ENCODE measurements around the gene ILK.

The ILK gene

GRCh38 chr11:6637871-6638270, 34.3 kb downstream of the ILK start:
- Histone ChIP-seq H3K9me3 (ENCODE audit: control insufficient read depth, low read length) (no peaks in the 10 kb centered on the region), H3K36me3 (ENCODE audit: control insufficient read depth, insufficient read depth, low read length) (peaks cover 4% of the 10 kb centered on the region), H3K27ac (ENCODE audit: insufficient read depth, low read depth, low read length, poor library complexity, severe bottlenecking) (no peak overlapping the region), H3K27me3 (ENCODE audit: control insufficient read depth, insufficient read depth, low read length, poor library complexity, severe bottlenecking) (no peaks in the 10 kb centered on the region), H3K4me3 (ENCODE audit: insufficient read depth, low read depth, low read length) (no peak overlapping the region), H3K4me1 (ENCODE audit: control insufficient read depth, insufficient read depth, low read length) (no peaks in the 10 kb centered on the region)
- WGBS, 2 experiments, result 82 to 84% methylated on average over 3 of the region's 3 CpGs

- Histone ChIP-seq H3K9me3 (ENCODE audit: control insufficient read depth, low read length) (no peaks in the 10 kb centered on the region), H3K36me3 (ENCODE audit: control insufficient read depth, insufficient read depth, low read length) (peaks cover 4% of the 10 kb centered on the region), H3K4me1 (ENCODE audit: control insufficient read depth, insufficient read depth, low read length) (no peaks in the 10 kb centered on the region), H3K27ac (ENCODE audit: insufficient read depth, low read depth, low read length, poor library complexity, severe bottlenecking) (no peak overlapping the region), H3K27me3 (ENCODE audit: control insufficient read depth, insufficient read depth, low read length, poor library complexity, severe bottlenecking) (no peaks in the 10 kb centered on the region), H3K4me3 (ENCODE audit: insufficient read depth, low read depth, low read length) (no peak overlapping the region)
- WGBS, 2 experiments, result 88 to 91% methylated on average over 4 of the region's 4 CpGs
These were observed 34.9 kb downstream of the ILK start for GRCh38 chr11:6638429-6638828.

GRCh38 chr11:6640036-6640984, 36.7 kb downstream of the ILK start:
- Histone ChIP-seq H3K4me3 (ENCODE audit: insufficient read depth, low read depth, low read length) (no peak overlapping the region), H3K4me1 (ENCODE audit: control insufficient read depth, insufficient read depth, low read length) (no peaks in the 10 kb centered on the region), H3K27ac (ENCODE audit: insufficient read depth, low read depth, low read length, poor library complexity, severe bottlenecking) (no peak overlapping the region), H3K36me3 (ENCODE audit: control insufficient read depth, insufficient read depth, low read length) (peaks cover 4% of the 10 kb centered on the region), H3K27me3 (ENCODE audit: control insufficient read depth, insufficient read depth, low read length, poor library complexity, severe bottlenecking) (no peaks in the 10 kb centered on the region), H3K9me3 (ENCODE audit: control insufficient read depth, low read length) (no peaks in the 10 kb centered on the region)
- 96% methylated on average over 36 of the region's 36 CpGs for WGBS, 2 experiments

GRCh38 chr11:6640985-6641701, 37.6 kb downstream of the ILK start:
- no peaks in the 10 kb centered on the region for H3K27me3 ChIP-seq (ENCODE audit: control insufficient read depth, insufficient read depth, low read length, poor library complexity, severe bottlenecking)
- no peaks in the 10 kb centered on the region for H3K4me1 ChIP-seq (ENCODE audit: control insufficient read depth, insufficient read depth, low read length)
- WGBS, 2 experiments, result 95% methylated on average over 26 of the region's 26 CpGs
- no peak overlapping the region for H3K27ac ChIP-seq (ENCODE audit: insufficient read depth, low read depth, low read length, poor library complexity, severe bottlenecking)
- peaks cover 4% of the 10 kb centered on the region for H3K36me3 ChIP-seq (ENCODE audit: control insufficient read depth, insufficient read depth, low read length)
- H3K4me3 ChIP-seq (ENCODE audit: insufficient read depth, low read depth, low read length), result no peak overlapping the region
- H3K9me3 ChIP-seq (ENCODE audit: control insufficient read depth, low read length), result no peaks in the 10 kb centered on the region

GRCh38 chr11:6642957-6643356, 39.4 kb downstream of the ILK start:
- no peaks in the 10 kb centered on the region for H3K27me3 ChIP-seq (ENCODE audit: control insufficient read depth, insufficient read depth, low read length, poor library complexity, severe bottlenecking)
- H3K27ac ChIP-seq (ENCODE audit: insufficient read depth, low read depth, low read length, poor library complexity, severe bottlenecking), result no peak overlapping the region
- H3K4me1 ChIP-seq (ENCODE audit: control insufficient read depth, insufficient read depth, low read length), result peaks cover 12% of the 10 kb centered on the region
- peaks cover 4% of the 10 kb centered on the region for H3K36me3 ChIP-seq (ENCODE audit: control insufficient read depth, insufficient read depth, low read length)
- H3K4me3 ChIP-seq (ENCODE audit: insufficient read depth, low read depth, low read length), result no peak overlapping the region
- WGBS, 2 experiments, result 89 to 91% methylated on average over 7 of the region's 7 CpGs
- H3K9me3 ChIP-seq (ENCODE audit: control insufficient read depth, low read length), result no peaks in the 10 kb centered on the region

- Histone ChIP-seq H3K4me1 (ENCODE audit: control insufficient read depth, insufficient read depth, low read length) (peaks cover 12% of the 10 kb centered on the region), H3K27me3 (ENCODE audit: control insufficient read depth, insufficient read depth, low read length, poor library complexity, severe bottlenecking) (no peaks in the 10 kb centered on the region), H3K9me3 (ENCODE audit: control insufficient read depth, low read length) (no peaks in the 10 kb centered on the region), H3K27ac (ENCODE audit: insufficient read depth, low read depth, low read length, poor library complexity, severe bottlenecking) (no peak overlapping the region), H3K4me3 (ENCODE audit: insufficient read depth, low read depth, low read length) (no peak overlapping the region), H3K36me3 (ENCODE audit: control insufficient read depth, insufficient read depth, low read length) (no peaks in the 10 kb centered on the region)
- 92 to 93% methylated on average over 12 of the region's 12 CpGs for WGBS, 2 experiments
These were observed 42.5 kb downstream of the ILK start for GRCh38 chr11:6646071-6646470.

- H3K4me3 ChIP-seq (ENCODE audit: insufficient read depth, low read depth, low read length), result no peak overlapping the region
- peaks cover 12% of the 10 kb centered on the region for H3K4me1 ChIP-seq (ENCODE audit: control insufficient read depth, insufficient read depth, low read length)
- no peaks in the 10 kb centered on the region for H3K9me3 ChIP-seq (ENCODE audit: control insufficient read depth, low read length)
- H3K27me3 ChIP-seq (ENCODE audit: control insufficient read depth, insufficient read depth, low read length, poor library complexity, severe bottlenecking), result no peaks in the 10 kb centered on the region
- H3K36me3 ChIP-seq (ENCODE audit: control insufficient read depth, insufficient read depth, low read length), result no peaks in the 10 kb centered on the region
- 65 to 79% methylated on average over 2 to 3 of the region's 3 CpGs for WGBS, 2 experiments
- no peak overlapping the region for H3K27ac ChIP-seq (ENCODE audit: insufficient read depth, low read depth, low read length, poor library complexity, severe bottlenecking)
These were observed 43.0 kb downstream of the ILK start for GRCh38 chr11:6646576-6646917.

GRCh38 chr11:6646918-6647679, 43.5 kb downstream of the ILK start:
- no peak overlapping the region for H3K27ac ChIP-seq (ENCODE audit: insufficient read depth, low read depth, low read length, poor library complexity, severe bottlenecking)
- H3K4me3 ChIP-seq (ENCODE audit: insufficient read depth, low read depth, low read length), result no peak overlapping the region
- no peaks in the 10 kb centered on the region for H3K27me3 ChIP-seq (ENCODE audit: control insufficient read depth, insufficient read depth, low read length, poor library complexity, severe bottlenecking)

GRCh38 chr11:6647836-6648235, 44.3 kb downstream of the ILK start:
- H3K27ac ChIP-seq (ENCODE audit: insufficient read depth, low read depth, low read length, poor library complexity, severe bottlenecking), result no peak overlapping the region
- 94 to 96% methylated on average over 2 of the region's 2 CpGs for whole genome bisulfite sequencing, 2 experiments
- no peak overlapping the region for H3K4me3 ChIP-seq (ENCODE audit: insufficient read depth, low read depth, low read length)
- no peaks in the 10 kb centered on the region for H3K36me3 ChIP-seq (ENCODE audit: control insufficient read depth, insufficient read depth, low read length)
- no peaks in the 10 kb centered on the region for H3K27me3 ChIP-seq (ENCODE audit: control insufficient read depth, insufficient read depth, low read length, poor library complexity, severe bottlenecking)
- H3K9me3 ChIP-seq (ENCODE audit: control insufficient read depth, low read length), result no peaks in the 10 kb centered on the region
- peaks cover 12% of the 10 kb centered on the region for H3K4me1 ChIP-seq (ENCODE audit: control insufficient read depth, insufficient read depth, low read length)

More at GRCh38 chr11:6646918-6647679, 43.5 kb downstream of the ILK start:
- 62 to 65% methylated on average over 9 of the region's 9 CpGs for WGBS, 2 experiments
- Histone ChIP-seq H3K36me3 (ENCODE audit: control insufficient read depth, insufficient read depth, low read length) (no peaks in the 10 kb centered on the region), H3K9me3 (ENCODE audit: control insufficient read depth, low read length) (no peaks in the 10 kb centered on the region), H3K4me1 (ENCODE audit: control insufficient read depth, insufficient read depth, low read length) (peaks cover 12% of the 10 kb centered on the region)

- H3K27me3 ChIP-seq (ENCODE audit: control insufficient read depth, insufficient read depth, low read length, poor library complexity, severe bottlenecking), result peaks cover 1% of the 10 kb centered on the region
- H3K4me3 ChIP-seq (ENCODE audit: insufficient read depth, low read depth, low read length), result no peak overlapping the region
- no peaks in the 10 kb centered on the region for H3K36me3 ChIP-seq (ENCODE audit: control insufficient read depth, insufficient read depth, low read length)
- H3K4me1 ChIP-seq (ENCODE audit: control insufficient read depth, insufficient read depth, low read length), result peaks cover 12% of the 10 kb centered on the region
- H3K27ac ChIP-seq (ENCODE audit: insufficient read depth, low read depth, low read length, poor library complexity, severe bottlenecking), result no peak overlapping the region
- H3K9me3 ChIP-seq (ENCODE audit: control insufficient read depth, low read length), result no peaks in the 10 kb centered on the region
- WGBS, 2 experiments, result 94% methylated on average over 1 of the region's 1 CpG
These were observed 44.9 kb downstream of the ILK start for GRCh38 chr11:6648501-6648900.

All from ectodermal cell (in vitro differentiated cells).